ENCODE results near the gene PHGDH. TPM values are rescaled to one million over a fixed set of nuclear protein-coding genes. Genes with fewer than 3 reads are reported as not detected.
"Not testable (repeated sequence)": the region's sequence is repeated elsewhere in the genome, so short reads cannot be mapped to it uniquely, and the experiment has no call there.

The PHGDH gene
- polyA plus RNA-seq (ENCODE audit: insufficient read length) = 52.2 TPM

DNA sequence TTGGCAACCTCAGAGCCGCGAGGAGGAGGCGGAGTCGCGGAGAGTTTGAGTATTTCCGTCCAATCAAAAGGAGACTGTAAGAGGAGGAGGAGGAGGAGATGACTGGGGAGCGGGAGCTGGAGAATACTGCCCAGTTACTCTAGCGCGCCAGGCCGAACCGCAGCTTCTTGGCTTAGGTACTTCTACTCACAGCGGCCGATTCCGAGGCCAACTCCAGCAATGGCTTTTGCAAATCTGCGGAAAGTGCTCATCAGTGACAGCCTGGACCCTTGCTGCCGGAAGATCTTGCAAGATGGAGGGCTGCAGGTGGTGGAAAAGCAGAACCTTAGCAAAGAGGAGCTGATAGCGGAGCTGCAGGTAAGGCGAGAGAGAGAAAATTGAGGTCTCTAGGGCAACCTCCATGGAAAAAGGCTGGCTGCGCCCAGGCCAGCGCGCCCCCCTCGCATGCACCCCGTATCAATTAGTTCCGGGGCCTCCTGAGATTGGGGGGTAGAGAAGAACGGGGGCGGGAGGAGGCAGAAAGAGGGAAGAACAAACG is at the start of gene PHGDH:
TSS of gene PHGDH (plus strand) at position 131 of the 538 bp plus-strand sequence. CDS start at position 220, 89 bp downstream.
- DNase-seq (ENCODE audit: low read depth) = peak; percentile 57

GRCh38 chr1:119662034-119662437 is 49.7 kb upstream of the PHGDH start:
- no peak for DNase-seq (ENCODE audit: low read depth)

- DNase-seq (ENCODE audit: low read depth) = no peak
These were observed 47.7 kb upstream of the PHGDH start for GRCh38 chr1:119664067-119664466.

DNA sequence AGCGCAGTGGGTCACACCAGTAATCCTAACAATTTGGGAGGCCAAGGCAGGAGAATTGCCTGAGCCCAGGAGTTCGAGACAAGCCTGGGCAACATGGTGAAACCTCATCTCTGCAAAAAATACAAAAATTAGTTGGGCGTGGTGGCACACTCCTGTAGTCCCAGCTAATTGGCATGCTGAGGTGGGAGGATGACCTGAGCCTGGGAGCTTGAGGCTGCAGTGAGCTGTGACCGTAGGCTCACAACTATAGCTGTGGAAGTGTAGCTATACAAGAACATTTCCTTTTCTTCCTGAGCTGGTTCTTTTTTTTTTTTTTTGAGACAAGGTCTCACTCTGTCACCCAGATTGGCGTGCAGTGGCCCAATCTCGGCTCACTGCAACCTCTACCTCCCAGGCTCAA is 44.6 kb upstream of the PHGDH start:
- DNase-seq (ENCODE audit: low read depth) = no peak

- DNase-seq (ENCODE audit: low read depth) = no peak
These were observed 40.8 kb upstream of the PHGDH start for GRCh38 chr1:119670898-119671297.

- no peak for DNase-seq (ENCODE audit: low read depth)
These were observed 38.4 kb upstream of the PHGDH start for GRCh38 chr1:119673171-119673940.

GRCh38 chr1:119674111-119674526 is 37.6 kb upstream of the PHGDH start:
- DNase-seq (ENCODE audit: low read depth) = no peak

- no peak for DNase-seq (ENCODE audit: low read depth)
These were observed 36.9 kb upstream of the PHGDH start for GRCh38 chr1:119674835-119675289.

GRCh38 chr1:119675349-119676345 is 36.1 kb upstream of the PHGDH start:
- peak; percentile 87 for DNase-seq (ENCODE audit: low read depth)

DNA sequence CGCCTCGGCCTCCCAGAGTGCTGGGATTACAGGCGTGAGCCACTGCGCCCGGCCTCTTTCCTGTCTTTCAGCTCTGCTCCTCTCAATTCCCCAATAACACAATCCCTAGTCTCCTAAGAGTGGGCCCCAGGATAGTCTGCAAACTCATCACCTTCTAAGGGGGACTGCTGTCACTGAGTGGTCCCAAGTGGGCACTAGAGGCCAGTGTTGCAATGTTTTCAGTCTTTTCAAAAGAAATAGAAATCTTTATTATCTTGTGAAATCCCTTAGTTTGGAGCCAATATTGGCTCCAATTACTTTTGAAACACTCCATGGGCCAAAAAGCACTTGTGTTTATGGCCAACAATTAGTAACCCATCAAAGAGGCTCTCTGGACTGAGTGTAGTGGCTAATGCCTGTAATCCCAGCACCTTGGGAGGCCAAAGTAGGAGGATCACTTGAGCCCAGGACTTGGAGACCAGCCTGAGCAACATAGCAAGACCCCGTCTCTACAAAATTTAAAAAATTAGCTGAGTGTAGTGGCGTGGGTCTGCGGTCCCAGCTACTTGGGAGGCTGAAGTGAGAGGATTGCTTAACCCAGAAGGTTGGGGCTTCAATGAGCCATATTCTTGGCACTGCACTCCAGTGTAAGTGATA is 35.0 kb upstream of the PHGDH start:
- no peak for DNase-seq (ENCODE audit: low read depth)

GRCh38 chr1:119679223-119679622 is 32.5 kb upstream of the PHGDH start:
- DNase-seq (ENCODE audit: low read depth) = no peak

DNA sequence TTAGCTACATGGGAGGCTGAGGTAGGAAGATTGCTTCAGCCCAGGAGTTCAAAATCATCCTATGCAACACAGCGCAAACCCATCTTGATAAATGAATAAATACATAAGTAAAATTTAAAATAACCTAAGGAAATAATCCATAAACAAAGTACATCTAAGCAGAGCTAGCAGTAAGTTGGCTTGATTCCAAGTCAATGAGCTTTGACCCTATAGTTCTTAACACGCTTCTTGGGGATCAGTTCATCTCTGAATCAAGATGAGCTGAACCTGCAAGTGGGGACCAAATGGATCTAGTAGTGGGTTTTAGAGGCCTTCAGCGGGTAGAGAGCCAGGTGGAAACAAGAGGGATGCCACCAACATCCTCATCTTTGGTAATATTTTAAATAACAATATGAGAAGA is 31.5 kb upstream of the PHGDH start:
- no peak for DNase-seq (ENCODE audit: low read depth)

DNA sequence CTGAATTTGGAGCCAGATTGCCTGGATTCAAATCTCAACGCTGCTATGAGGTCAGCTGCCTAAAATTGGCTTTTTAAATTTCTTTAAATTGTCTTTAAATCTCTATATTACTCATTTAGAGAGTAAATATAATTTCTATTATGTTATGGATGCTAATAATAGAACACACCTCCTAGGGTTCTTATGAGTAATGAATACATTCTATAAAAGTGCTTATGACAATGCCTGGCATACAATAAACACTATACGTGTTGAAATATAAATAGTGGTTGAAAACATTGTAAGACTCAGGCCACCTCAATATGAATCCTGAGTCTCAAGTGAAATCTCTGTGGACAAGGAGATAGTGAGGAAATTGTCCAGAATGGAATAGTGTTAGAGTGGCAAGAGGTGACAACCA is 31.0 kb upstream of the PHGDH start:
- DNase-seq (ENCODE audit: low read depth) = no peak

DNA sequence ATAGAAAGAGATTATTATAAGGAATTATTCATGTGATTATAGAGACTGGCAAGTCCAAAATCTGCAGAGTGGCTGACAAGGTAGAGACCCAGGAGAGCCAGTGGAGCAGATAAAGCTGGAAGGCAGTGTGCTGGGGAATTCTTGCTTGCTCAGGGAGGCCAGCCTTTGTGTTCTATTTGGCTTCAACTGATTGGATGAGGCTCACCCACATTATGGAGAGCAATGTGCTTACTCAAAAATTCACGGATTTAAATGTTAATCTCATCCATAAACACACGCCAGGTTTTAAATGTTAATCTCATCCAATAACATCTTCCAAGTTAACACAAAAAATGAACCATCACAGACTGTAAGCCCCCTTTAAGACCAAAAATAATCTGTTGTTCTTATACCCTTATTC is 30.2 kb upstream of the PHGDH start:
- DNase-seq (ENCODE audit: low read depth) = no peak

- no peak for DNase-seq (ENCODE audit: low read depth)
These were observed 29.6 kb upstream of the PHGDH start for GRCh38 chr1:119682141-119682540.

- DNase-seq (ENCODE audit: low read depth) = no peak
These were observed 27.8 kb upstream of the PHGDH start for GRCh38 chr1:119683893-119684292.

GRCh38 chr1:119686661-119687060 is 25.1 kb upstream of the PHGDH start:
- no peak for DNase-seq (ENCODE audit: low read depth)

DNA sequence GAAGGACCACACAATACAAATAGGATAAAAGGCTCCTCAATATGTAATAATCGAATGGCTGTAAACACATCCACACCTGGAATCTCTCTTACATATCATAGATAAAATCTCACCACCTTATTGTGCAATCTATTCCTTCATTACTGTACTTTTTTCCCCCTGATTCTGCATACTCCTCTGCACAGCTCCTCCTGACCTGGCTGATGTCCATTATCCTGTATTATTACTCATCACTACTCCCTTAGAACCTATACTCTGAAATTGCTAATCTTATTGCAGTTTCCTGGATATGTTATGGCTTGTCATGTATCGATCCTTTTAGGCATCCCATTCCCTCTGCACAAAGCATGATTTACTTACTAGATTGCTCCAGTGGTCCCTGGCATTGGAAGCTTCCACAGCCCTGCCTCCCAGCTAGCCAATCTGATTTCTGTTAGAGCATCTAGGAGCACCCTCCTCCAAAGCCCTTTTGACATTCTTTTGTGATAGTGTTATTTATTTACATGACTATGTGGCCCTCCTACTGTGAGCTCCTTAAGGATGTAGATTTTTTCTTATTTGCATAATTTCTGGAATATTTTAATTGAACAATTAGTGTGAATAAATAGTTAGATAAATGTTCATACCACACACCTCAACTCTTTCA is 24.2 kb upstream of the PHGDH start:
- no peak for DNase-seq (ENCODE audit: low read depth)

DNA sequence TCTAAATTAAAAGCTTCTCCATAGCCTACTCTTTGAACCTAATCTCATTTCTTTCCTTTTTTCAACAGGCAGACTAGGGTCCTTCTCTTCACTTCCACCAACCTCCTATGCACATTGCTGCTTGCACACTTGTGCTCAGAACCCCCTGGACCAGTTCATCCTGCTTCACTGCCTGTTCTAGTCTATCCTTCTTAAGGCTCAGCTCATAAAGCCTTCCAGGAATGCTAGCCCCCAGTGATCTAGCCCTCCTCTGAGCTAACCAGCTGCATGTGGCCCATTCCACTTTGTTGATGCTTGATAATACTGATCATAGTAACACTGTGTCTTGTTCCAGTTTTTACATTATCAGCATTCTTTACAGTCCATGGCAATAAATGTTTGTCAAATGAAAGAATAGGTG is 22.9 kb upstream of the PHGDH start:
- no peak for DNase-seq (ENCODE audit: low read depth)

DNA sequence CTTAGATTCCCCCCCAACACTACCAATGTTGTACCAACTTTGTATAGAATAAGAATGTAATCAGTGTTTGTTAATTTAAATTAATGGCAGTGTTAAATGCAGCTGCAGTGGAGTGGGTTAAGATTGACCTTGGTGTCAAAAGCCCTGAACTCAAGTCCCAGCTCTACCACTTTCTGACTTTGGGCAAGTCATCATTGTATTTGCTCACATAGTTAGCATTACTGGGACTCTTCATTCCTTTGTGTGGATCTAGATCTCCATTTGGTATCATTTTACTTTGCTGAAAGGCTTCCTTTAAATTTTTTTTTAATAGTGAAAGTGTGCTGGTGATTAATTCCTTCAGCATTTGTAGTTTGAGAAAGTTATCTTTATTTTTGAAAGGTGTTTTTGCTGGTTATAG is 22.2 kb upstream of the PHGDH start:
- no peak for DNase-seq (ENCODE audit: low read depth)

GRCh38 chr1:119696863-119697262 is 14.9 kb upstream of the PHGDH start:
- DNase-seq (ENCODE audit: low read depth) = not testable (repeated sequence)
